Endothelial cell of umbilical vein (primary cell): ENCODE measurements around the gene RAP1GAP2. TPM values are rescaled to one million over a fixed set of nuclear protein-coding genes. Genes with fewer than 3 reads are reported as not detected.

Experiments used
- BruUV-seq: library from RNA; stranded (reverse); fragments of 400-500 nt; replicated peaks from 2 replicates; lab custom pipeline; 2021; lab: Mats Ljungman, UMichigan
- CTCF ChIA-PET: fragments of 300-600, 350-600 bp; sonication (Branson Sonifier 250); formaldehyde crosslinking; loops from one replicate; lab custom pipeline; 2021; ENCODE audit warnings: antibody characterized with exemption, inconsistent platforms; lab: Charles Lee
- POLR2A ChIA-PET: fragments of 300-600, 350-600 bp; sonication (Branson Sonifier 250); formaldehyde crosslinking; loops from one replicate; lab custom pipeline; 2021; ENCODE audit warnings: antibody characterized with exemption, inconsistent platforms; lab: Charles Lee
- DNase-seq: peaks from one replicate; pipeline ENCODE4 v3.0.0-alpha.2; 2011; ENCODE audit warnings: low read depth, low spot score
- FAIRE-seq: peaks from 2 replicates; lab custom pipeline; 2011; peaks lifted over from hg19 to GRCh38; lab: Jason Lieb, UNC
- H2AFZ ChIP-seq: 2 replicates; pipeline ENCODE4 v1.6.0; 2012; ENCODE audit warnings: low read depth, low read length, control low read depth, inconsistent platforms
- H3K27ac ChIP-seq: 2 replicates; pipeline ENCODE4 v1.5.1; 2011; ENCODE audit warnings: low read depth, mild to moderate bottlenecking, control low read depth, low read length, moderate library complexity; ENCODE audit not compliant: insufficient read depth
- H3K27me3 ChIP-seq, 2 experiments: 2 replicates each; pipeline versions ENCODE4 v1.6.0 to v1.6.1; 2011; ENCODE audit warnings: low read length in 2 of 2, mixed read lengths in 1 of 2; ENCODE audit not compliant: control insufficient read depth in 2 of 2, insufficient read depth in 2 of 2
- H3K36me3 ChIP-seq, 2 experiments: 2 replicates in 1 of 2; 3 replicates in 1 of 2; pipeline ENCODE4 v1.5.1; 2011; ENCODE audit warnings: low read length in 2 of 2, mild to moderate bottlenecking in 1 of 2, moderate library complexity in 1 of 2; ENCODE audit not compliant: control insufficient read depth in 2 of 2, insufficient read depth in 2 of 2; ENCODE audit errors: extremely low read depth in 1 of 2
- H3K4me1 ChIP-seq: 3 replicates; pipeline ENCODE4 v1.5.1; 2011; ENCODE audit warnings: mild to moderate bottlenecking, low read length; ENCODE audit not compliant: control insufficient read depth, insufficient read depth; ENCODE audit errors: extremely low read depth
- H3K4me2 ChIP-seq: 2 replicates; pipeline ENCODE4 v1.6.1; 2011; ENCODE audit warnings: low read length, control low read depth, mixed read lengths; ENCODE audit not compliant: insufficient read depth
- H3K4me3 ChIP-seq, 3 experiments: fragments of 200-600 bp in 1 of 3; sonication (generic), shearing (Covaris generic) in 1 of 3; replicated peaks in 1 of 3; 2 replicates each; pipeline ENCODE4 v1.5.1; 2011 to 2016; ENCODE audit warnings: control low read depth in 3 of 3, low read length in 3 of 3, mild to moderate bottlenecking in 2 of 3, inconsistent platforms in 1 of 3, low read depth in 1 of 3, moderate library complexity in 1 of 3; ENCODE audit not compliant: insufficient read depth in 1 of 3
- H3K79me2 ChIP-seq: 2 replicates; pipeline ENCODE4 v1.6.0; 2012; ENCODE audit warnings: low read length, inconsistent platforms; ENCODE audit not compliant: control insufficient read depth, insufficient read depth
- H3K9ac ChIP-seq: replicated peaks from 2 replicates; pipeline ENCODE3; 2011; ENCODE audit warnings: low read length, control low read depth; ENCODE audit not compliant: insufficient read depth; ENCODE audit errors: extremely low read depth
- H3K9me1 ChIP-seq: replicated peaks from 3 replicates; pipeline ENCODE4 v1.6.0; 2011; ENCODE audit warnings: mild to moderate bottlenecking, low read length; ENCODE audit not compliant: control insufficient read depth, insufficient read depth; ENCODE audit errors: extremely low read depth
- H3K9me3 ChIP-seq: replicated peaks from 2 replicates; pipeline ENCODE4 v1.5.1; 2012; ENCODE audit warnings: low read length, inconsistent platforms; ENCODE audit not compliant: control insufficient read depth, insufficient read depth
- H4K20me1 ChIP-seq: replicated peaks from 2 replicates; pipeline ENCODE3; 2011; ENCODE audit warnings: mild to moderate bottlenecking, low read length; ENCODE audit not compliant: control insufficient read depth, insufficient read depth; ENCODE audit errors: extremely low read depth
- EZH2 ChIP-seq: IDR thresholded peaks from 2 replicates; pipeline ENCODE4 v1.6.1; 2012; ENCODE audit warnings: borderline replicate concordance, low read depth, mild to moderate bottlenecking, moderate library complexity, low read length, inconsistent platforms; ENCODE audit not compliant: severe bottlenecking
- FOS ChIP-seq: IDR thresholded peaks from 2 replicates; pipeline ENCODE4 v1.6.1; 2011; ENCODE audit warnings: mild to moderate bottlenecking, low read length, moderate library complexity, borderline replicate concordance; ENCODE audit not compliant: insufficient read depth
- GATA2 ChIP-seq: IDR thresholded peaks from 2 replicates; pipeline ENCODE4 v1.7.0; 2011; ENCODE audit warnings: low read depth, mild to moderate bottlenecking, moderate library complexity, mixed read lengths, low read length; ENCODE audit not compliant: insufficient read length, insufficient read depth
- JUN ChIP-seq: IDR thresholded peaks from 2 replicates; pipeline ENCODE4 v1.6.1; 2011; ENCODE audit warnings: borderline replicate concordance, low read depth; ENCODE audit not compliant: insufficient read length, insufficient read depth
- MYC ChIP-seq: IDR thresholded peaks from one replicate; pipeline ENCODE4 v1.6.1; 2011; ENCODE audit warnings: mild to moderate bottlenecking, low read depth, low read length
- POLR2A ChIP-seq: IDR thresholded peaks from 2 replicates; pipeline ENCODE4 v1.6.1; 2012; ENCODE audit warnings: low read depth, mild to moderate bottlenecking, control low read depth, low read length
- POLR2AphosphoS5 ChIP-seq: IDR thresholded peaks from 2 replicates; pipeline ENCODE4 v1.6.1; 2012; ENCODE audit warnings: low read depth, mild to moderate bottlenecking, control low read depth, low read length, moderate library complexity; ENCODE audit not compliant: insufficient read depth
- dilution Hi-C: fragments of 300-500 bp; cut with MboI; formaldehyde crosslinking; loops from one replicate; pipeline ENCODE4 v1.15.0; 2019; ENCODE audit warnings: low sequenced_read_pairs; ENCODE audit not compliant: extremely low pct_ligation_motif_present
- intact Hi-C: fragments of 100-400 bp; cut with micrococcal nuclease; formaldehyde crosslinking; loops from one replicate; pipeline ENCODE4 v1.10.0; 2022
- polyA plus RNA-seq, 4 experiments: library from polyadenylated mRNA; depleted of rRNA in 3 of 4; stranded (reverse) in 3 of 4; unstranded in 1 of 4; fragments of >200 nt; gene quantifications; 2 replicates each; pipeline versions ENCODE4 v1.2.1 to v1.2.3, GENCODE V29; 2011 to 2012; ENCODE audit warnings: missing spikeins in 1 of 4
- total RNA-seq: library from RNA; stranded (reverse); gene quantifications from 2 replicates; pipeline ENCODE4 v1.2.3, GENCODE V29; 2021
- TF ChIP-seq, protein P1 (sequence below): IDR thresholded peaks from 2 replicates; pipeline ENCODE4 v1.6.1; 2011; ENCODE audit not compliant: insufficient read depth, insufficient read length
- TF ChIP-seq, protein P2 (sequence below), 2 donors: IDR thresholded peaks; 1 replicate in 1 of 2; 2 replicates in 1 of 2; pipeline ENCODE4 v1.5.1; 2011; ENCODE audit warnings: low read length in 2 of 2, mild to moderate bottlenecking in 2 of 2, moderate library complexity in 2 of 2, control low read depth in 1 of 2, inconsistent platforms in 1 of 2, low read depth in 1 of 2; ENCODE audit not compliant: insufficient read depth in 1 of 2; ENCODE audit errors: extremely low read depth in 1 of 2

Gene RAP1GAP2
- total and polyA plus RNA-seq, 2 donors (not counting 3 experiments of a cell fraction or from before 2014, with no cell fraction given), result 1.4 to 3.6 TPM

DNA sequence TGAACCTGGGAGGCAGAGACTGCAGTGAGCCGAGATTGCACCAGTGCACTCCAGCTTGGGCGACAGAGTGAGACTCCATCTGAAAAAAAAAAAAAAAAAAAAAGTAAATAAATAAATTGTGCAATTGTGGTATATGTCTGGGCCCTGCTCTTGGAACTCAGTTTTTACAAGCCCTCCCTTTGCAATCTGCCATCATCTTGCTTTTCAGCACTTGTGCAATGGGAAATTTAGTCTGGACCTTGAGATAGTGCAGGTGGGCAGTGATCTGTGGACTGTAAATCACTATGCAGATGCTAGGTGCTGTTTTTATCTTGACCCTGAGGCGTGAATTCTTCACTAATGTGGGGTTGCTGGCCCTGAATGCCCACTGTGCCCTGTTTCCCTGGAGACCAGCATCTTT lies 6.5 kb upstream of the RAP1GAP2 start:
- Histone ChIP-seq H3K9me3 (no peaks in the 10 kb centered on the region), H3K4me1 (no peaks in the 10 kb centered on the region), H3K36me3 (no peaks in the 10 kb centered on the region), H3K27ac (no peak overlapping the region), H3K4me3 (no peak overlapping the region), H3K9me1 (no peaks in the 10 kb centered on the region), H3K9ac (no peak overlapping the region), H4K20me1 (no peaks in the 10 kb centered on the region), H2AFZ (no peak overlapping the region), H3K79me2 (no peaks in the 10 kb centered on the region), H3K4me2 (no peak overlapping the region), H3K27me3 (no peaks in the 10 kb centered on the region)
- ChIA-PET CTCF (interaction anchor here (1.3 kb wide), 2 partner anchors 19 to 223 kb away, joined by 4 to 5 read pairs; no protein-coding TSS in a partner anchor), POLR2A (no interaction called here)
- dilution Hi-C loops, result no loop called here
- FAIRE-seq (no peak), DNase-seq (no peak)
- BruUV-seq, result no TSS peak
- intact Hi-C loops, result no loop called here
- TF ChIP-seq MYC (no peak), POLR2A (no peak)

DNA sequence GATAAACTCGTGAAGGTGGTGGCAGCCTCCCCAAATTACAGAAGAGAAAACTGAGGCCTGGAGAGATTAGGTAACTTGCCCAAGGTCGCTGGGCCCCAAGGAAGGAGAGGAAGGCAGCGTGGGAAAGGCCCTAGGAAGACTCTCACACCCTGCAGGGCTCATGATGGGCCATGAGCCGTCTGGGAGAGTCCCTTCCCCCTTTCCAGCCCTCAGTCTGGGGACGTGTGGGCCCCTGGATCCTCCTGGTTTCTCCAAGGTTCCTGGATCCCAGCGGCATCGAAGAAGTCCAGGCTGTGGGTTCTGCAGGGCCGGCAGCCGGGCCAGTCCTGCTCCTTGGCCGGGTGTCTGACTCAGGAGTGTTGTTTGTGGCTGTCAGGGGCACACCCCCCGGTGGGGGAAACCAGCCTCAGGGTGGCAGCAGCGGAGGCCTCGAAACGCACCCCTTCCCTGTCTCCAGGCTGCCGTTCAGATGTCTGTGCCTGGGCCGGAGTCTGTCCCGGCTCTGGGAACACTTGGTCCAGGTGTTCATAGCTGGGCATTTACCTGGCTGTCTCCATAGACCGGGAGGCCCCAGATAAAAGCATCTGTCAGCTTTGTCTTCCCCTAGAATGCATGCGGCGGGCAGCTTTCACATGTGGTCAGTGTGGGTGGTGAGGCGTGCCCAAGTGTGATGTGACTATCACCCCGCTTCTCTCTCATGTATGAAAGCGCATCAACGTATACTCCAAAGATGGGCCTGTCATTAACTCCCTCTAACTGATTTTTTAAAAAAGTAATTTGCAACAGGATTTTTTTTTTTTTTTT lies 3.7 kb upstream of the RAP1GAP2 start:
- H3K4me1 ChIP-seq, result no peaks in the 10 kb centered on the region
- FAIRE-seq (no peak), DNase-seq (no peak)
- no peak overlapping the region for H3K27ac ChIP-seq
- H3K79me2 ChIP-seq, result no peaks in the 10 kb centered on the region
- dilution Hi-C loops (no loop called here), intact Hi-C loops (no loop called here)
- H3K36me3 ChIP-seq, result no peaks in the 10 kb centered on the region
- no peak overlapping the region for H3K4me3 ChIP-seq
- CTCF ChIA-PET, result interaction anchor here (0.7 kb wide), 1 partner anchor 834 kb away, joined by 3 read pairs; no protein-coding TSS in a partner anchor
- H4K20me1 ChIP-seq, result no peaks in the 10 kb centered on the region
- H3K4me2 ChIP-seq, result no peak overlapping the region
- BruUV-seq, result no TSS peak
- TF ChIP-seq, protein P1, sequence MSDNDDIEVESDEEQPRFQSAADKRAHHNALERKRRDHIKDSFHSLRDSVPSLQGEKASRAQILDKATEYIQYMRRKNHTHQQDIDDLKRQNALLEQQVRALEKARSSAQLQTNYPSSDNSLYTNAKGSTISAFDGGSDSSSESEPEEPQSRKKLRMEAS, result no peak
- TF ChIP-seq EZH2, result no peak
- no peak for TF ChIP-seq POLR2AphosphoS5
- TF ChIP-seq GATA2, result no peak
- no peak for TF ChIP-seq MYC
- no peak for TF ChIP-seq POLR2A
- no peak for TF ChIP-seq JUN
- no peak for TF ChIP-seq FOS
- TF ChIP-seq, protein P2, sequence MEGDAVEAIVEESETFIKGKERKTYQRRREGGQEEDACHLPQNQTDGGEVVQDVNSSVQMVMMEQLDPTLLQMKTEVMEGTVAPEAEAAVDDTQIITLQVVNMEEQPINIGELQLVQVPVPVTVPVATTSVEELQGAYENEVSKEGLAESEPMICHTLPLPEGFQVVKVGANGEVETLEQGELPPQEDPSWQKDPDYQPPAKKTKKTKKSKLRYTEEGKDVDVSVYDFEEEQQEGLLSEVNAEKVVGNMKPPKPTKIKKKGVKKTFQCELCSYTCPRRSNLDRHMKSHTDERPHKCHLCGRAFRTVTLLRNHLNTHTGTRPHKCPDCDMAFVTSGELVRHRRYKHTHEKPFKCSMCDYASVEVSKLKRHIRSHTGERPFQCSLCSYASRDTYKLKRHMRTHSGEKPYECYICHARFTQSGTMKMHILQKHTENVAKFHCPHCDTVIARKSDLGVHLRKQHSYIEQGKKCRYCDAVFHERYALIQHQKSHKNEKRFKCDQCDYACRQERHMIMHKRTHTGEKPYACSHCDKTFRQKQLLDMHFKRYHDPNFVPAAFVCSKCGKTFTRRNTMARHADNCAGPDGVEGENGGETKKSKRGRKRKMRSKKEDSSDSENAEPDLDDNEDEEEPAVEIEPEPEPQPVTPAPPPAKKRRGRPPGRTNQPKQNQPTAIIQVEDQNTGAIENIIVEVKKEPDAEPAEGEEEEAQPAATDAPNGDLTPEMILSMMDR (IDR thresholded peaks at IDR 0.05; ENCODE audit: extremely low read depth in 1 of 2, insufficient read depth in 1 of 2, low read depth in 1 of 2, low read length in 2 of 2), result no peak
- H3K9me1 ChIP-seq, result no peaks in the 10 kb centered on the region
- no peaks in the 10 kb centered on the region for H3K9me3 ChIP-seq
- H3K9ac ChIP-seq, result no peak overlapping the region
- H2AFZ ChIP-seq, result no peak overlapping the region
- H3K27me3 ChIP-seq, result peaks cover 0 to 2% of the 10 kb centered on the region in 2 experiments
- POLR2A ChIA-PET, result no interaction called here
